HG02870 (cell line): ENCODE results near the gene CFAP73.
"Not testable (repeated sequence)": the region's sequence is repeated elsewhere in the genome, so short reads cannot be mapped to it uniquely, and the experiment has no call there.

Experiments
- ATAC-seq: cut with Tn5 transposase; IDR thresholded peaks from one replicate; pipeline ENCODE4 v1.9.1; 2021; ENCODE audit warnings: mild to moderate bottlenecking, moderate library complexity; ENCODE audit not compliant: unreplicated experiment

The CFAP73 gene

GRCh38 chr12:113141716-113142115 lies 7.8 kb upstream of the CFAP73 start:
- not testable (repeated sequence) for ATAC-seq

- ATAC-seq = peak; percentile 57
These were observed 7.2 kb upstream of the CFAP73 start for GRCh38 chr12:113142173-113142885.

GRCh38 chr12:113142886-113143332 lies 6.6 kb upstream of the CFAP73 start:
- ATAC-seq = no peak

GRCh38 chr12:113143959-113144358 lies 5.6 kb upstream of the CFAP73 start:
- no peak for ATAC-seq

GRCh38 chr12:113144806-113145205 lies 4.7 kb upstream of the CFAP73 start:
- ATAC-seq = no peak

- ATAC-seq = no peak
These were observed 3.6 kb upstream of the CFAP73 start for GRCh38 chr12:113145720-113146551.

GRCh38 chr12:113146999-113147398 lies 2.5 kb upstream of the CFAP73 start:
- ATAC-seq = no peak

GRCh38 chr12:113151655-113152054 lies 2.1 kb downstream of the CFAP73 start:
- ATAC-seq = no peak

- ATAC-seq = no peak
These were observed 2.8 kb downstream of the CFAP73 start for GRCh38 chr12:113152196-113152834.

GRCh38 chr12:113152835-113153814 lies 3.6 kb downstream of the CFAP73 start:
- peak; percentile 44 for ATAC-seq

GRCh38 chr12:113154351-113154973 lies 4.9 kb downstream of the CFAP73 start:
- ATAC-seq = no peak

GRCh38 chr12:113155060-113155459 lies 5.5 kb downstream of the CFAP73 start:
- no peak for ATAC-seq

GRCh38 chr12:113155646-113156045 lies 6.1 kb downstream of the CFAP73 start:
- no peak for ATAC-seq

- ATAC-seq = no peak
These were observed 7.8 kb downstream of the CFAP73 start for GRCh38 chr12:113157218-113157859.

- ATAC-seq = no peak
These were observed 9.1 kb downstream of the CFAP73 start for GRCh38 chr12:113158439-113159203.

GRCh38 chr12:113159937-113160336 lies 10.4 kb downstream of the CFAP73 start:
- no peak for ATAC-seq

- no peak for ATAC-seq
These were observed 12.0 kb downstream of the CFAP73 start for GRCh38 chr12:113161415-113162016.
